SK-N-SH treated with all-trans-retinoic acid at 6 μM for 48 hours (cell line): ENCODE measurements around the gene CORT.
"Not testable (repeated sequence)": the region's sequence is repeated elsewhere in the genome, so short reads cannot be mapped to it uniquely, and the experiment has no call there.

ENCODE experiments used
- ATAC-seq: fragments of 200-7000 bp; cut with Tn5 transposase; 3 replicates; pipeline ENCODE4 v1.9.1; 2020; ENCODE audit warnings: mild to moderate bottlenecking, moderate library complexity
- ARNTL ChIP-seq: fragments of 450-650 bp; formaldehyde crosslinking; IDR thresholded peaks from 2 replicates; pipeline ENCODE4 v1.5.0; 2020; ENCODE audit warnings: low read depth, mild to moderate bottlenecking, moderate library complexity, borderline replicate concordance
- BACH2 ChIP-seq: fragments of 250-450 bp; sonication (Bioruptor Pico); IDR thresholded peaks from 2 replicates; pipeline ENCODE4 v1.9.0; 2021; ENCODE audit warnings: mild to moderate bottlenecking, borderline replicate concordance
- CSRNP3 ChIP-seq: fragments of 250-450 bp; sonication (Bioruptor Pico); IDR thresholded peaks from 2 replicates; pipeline ENCODE4 v1.5.1; 2021; ENCODE audit warnings: mild to moderate bottlenecking, moderate library complexity
- GLIS3 ChIP-seq: fragments of 250-450 bp; sonication (Bioruptor Pico); IDR thresholded peaks from 2 replicates; pipeline ENCODE4 v1.5.0; 2020; ENCODE audit warnings: mild to moderate bottlenecking, moderate library complexity
- PPARA ChIP-seq: fragments of 250-450 bp; sonication (Bioruptor Pico); IDR thresholded peaks from 2 replicates; pipeline ENCODE4 v1.5.0; 2020; ENCODE audit warnings: mild to moderate bottlenecking, borderline replicate concordance
- SNAI2 ChIP-seq: fragments of 250-450 bp; sonication (Bioruptor Pico); IDR thresholded peaks from 2 replicates; pipeline ENCODE4 v1.5.0; 2020; ENCODE audit warnings: mild to moderate bottlenecking, moderate library complexity
- TCF4 ChIP-seq: fragments of 250-450 bp; sonication (Bioruptor Pico); IDR thresholded peaks from 2 replicates; pipeline ENCODE4 v1.8.0; 2021; ENCODE audit warnings: mild to moderate bottlenecking, moderate library complexity, borderline replicate concordance
- TSHZ2 ChIP-seq: fragments of 250-450 bp; sonication (Bioruptor Pico); IDR thresholded peaks from 2 replicates; pipeline ENCODE4 v1.5.0; 2020; ENCODE audit warnings: mild to moderate bottlenecking, moderate library complexity
- ZC3H10 ChIP-seq: fragments of 250-450 bp; sonication (Bioruptor Pico); IDR thresholded peaks from 2 replicates; pipeline ENCODE4 v1.5.1; 2021; ENCODE audit warnings: mild to moderate bottlenecking, moderate library complexity
- ZFP3 ChIP-seq: fragments of 250-450 bp; sonication (Bioruptor Pico); IDR thresholded peaks from 2 replicates; pipeline ENCODE4 v1.5.0; 2020; ENCODE audit warnings: mild to moderate bottlenecking, moderate library complexity
- ZNF565 ChIP-seq: fragments of 450-650 bp; formaldehyde crosslinking; conservative IDR thresholded peaks from 2 replicates; pipeline ENCODE4 v1.5.0; 2020; ENCODE audit warnings: low read depth, mild to moderate bottlenecking, moderate library complexity
- ZNF70 ChIP-seq: fragments of 450-650 bp; formaldehyde crosslinking; IDR thresholded peaks from 2 replicates; pipeline ENCODE4 v1.5.0; 2020; ENCODE audit warnings: mild to moderate bottlenecking, moderate library complexity
- ZNF8 ChIP-seq: fragments of 450-650 bp; formaldehyde crosslinking; IDR thresholded peaks from 2 replicates; pipeline ENCODE4 v1.5.0; 2020; ENCODE audit warnings: mild to moderate bottlenecking, moderate library complexity
- TF ChIP-seq, protein P1 (sequence below): fragments of 250-450 bp; sonication (Bioruptor Pico); IDR thresholded peaks from 2 replicates; pipeline ENCODE4 v1.8.0; 2020; ENCODE audit warnings: mild to moderate bottlenecking, moderate library complexity, borderline replicate concordance

Gene CORT

DNA sequence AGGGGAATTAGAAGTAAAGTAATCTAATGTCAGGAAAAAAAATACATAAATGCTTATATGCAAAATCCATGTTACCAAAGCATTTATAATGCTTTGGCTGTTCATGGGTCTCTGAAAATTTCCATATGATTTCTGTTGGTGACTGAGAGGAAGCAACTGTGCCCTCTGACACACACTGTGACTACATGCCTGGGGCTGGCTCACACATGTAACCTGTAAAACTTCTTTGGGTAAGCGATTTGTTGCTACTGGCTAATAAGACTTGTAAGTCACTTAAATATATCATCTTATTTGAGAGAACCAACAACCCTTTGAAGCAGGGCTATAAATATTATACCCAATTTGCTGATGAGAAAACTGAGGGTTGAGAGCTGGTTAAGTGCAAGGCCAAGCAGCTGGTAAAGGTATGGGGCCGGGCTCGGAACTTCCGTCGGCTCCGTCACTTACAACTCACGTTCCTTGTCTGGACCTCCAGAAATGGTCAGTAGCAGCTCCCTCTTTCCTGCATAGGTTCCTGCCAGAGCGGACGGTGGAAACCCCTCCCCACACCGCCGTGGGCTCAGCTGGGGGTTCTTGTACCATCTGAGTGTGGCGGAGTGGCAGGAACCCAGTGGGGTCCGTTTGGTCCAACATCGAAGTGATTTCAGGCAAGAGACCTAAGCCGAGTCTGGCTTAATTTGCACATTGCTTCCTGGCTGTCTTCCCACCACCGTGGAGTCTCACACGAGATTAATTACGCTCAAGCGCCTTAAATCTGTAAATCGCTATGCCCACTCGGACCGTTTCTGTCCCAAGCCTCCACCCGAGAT, 21.8 kb downstream of the CORT start:
- TF ChIP-seq CSRNP3 (CRISPR knock-in tag), result no peak
- peak; percentile 18 for ATAC-seq

DNA sequence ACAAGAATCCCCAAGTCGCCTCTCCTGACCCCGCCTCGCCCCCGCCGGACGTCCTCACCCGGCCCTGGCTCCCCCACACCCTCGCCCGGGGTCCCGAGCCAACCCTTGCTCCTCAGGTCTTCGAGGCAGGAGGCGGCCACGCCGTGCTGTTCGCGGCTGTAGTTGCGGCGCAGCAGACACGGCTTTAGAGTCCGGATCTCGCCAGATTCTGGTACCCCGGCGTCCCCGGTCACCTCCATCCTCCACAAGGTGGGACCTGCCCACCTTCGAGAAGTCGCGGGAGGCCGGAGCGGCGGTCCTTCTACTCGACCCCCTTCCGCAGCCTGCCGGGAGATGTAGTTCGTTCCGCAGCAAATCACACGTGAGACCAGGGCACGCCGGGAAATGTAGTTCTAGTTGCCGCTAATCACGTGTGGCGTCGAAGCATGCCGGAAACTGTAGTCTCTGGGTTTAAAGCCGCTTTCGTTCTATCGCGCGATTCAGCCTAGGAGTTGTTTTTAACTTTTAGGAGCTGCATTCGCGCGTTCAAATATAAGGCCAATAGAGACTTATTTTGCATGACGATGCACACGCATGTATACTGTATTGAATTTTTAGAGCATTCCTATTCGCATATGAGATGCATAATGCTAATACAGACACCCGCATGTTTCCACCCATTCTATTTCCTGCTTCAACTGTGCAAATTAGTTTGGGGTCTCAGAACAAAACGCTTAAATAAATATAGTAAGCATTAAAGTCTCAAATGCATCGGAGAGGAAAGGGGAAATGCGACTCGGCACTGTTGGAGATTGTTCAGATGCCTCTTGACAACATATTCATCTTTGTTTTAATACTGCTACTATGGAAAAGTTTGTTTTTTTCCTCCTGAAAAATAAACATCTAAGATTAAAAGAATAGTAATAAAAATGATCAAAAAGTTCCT, 22.7 kb downstream of the CORT start, which contains the start of gene DFFA:
TSS of gene DFFA (minus strand) at position 310 of the 925 bp plus-strand sequence. CDS start at position 239, 71 bp downstream.
- peak; percentile 89 for ATAC-seq
- TF ChIP-seq ZNF565 (no peak), ZNF8 (no peak), ZFP3 (CRISPR knock-in tag) (0 out of 2 replicates have a peak, but pooled peaks have one; percentile 34), ZC3H10 (CRISPR knock-in tag) (no peak), ARNTL (CRISPR knock-in tag) (no peak), SNAI2 (no peak), TSHZ2 (CRISPR knock-in tag) (peak; percentile 84)
- TF ChIP-seq, protein P1, sequence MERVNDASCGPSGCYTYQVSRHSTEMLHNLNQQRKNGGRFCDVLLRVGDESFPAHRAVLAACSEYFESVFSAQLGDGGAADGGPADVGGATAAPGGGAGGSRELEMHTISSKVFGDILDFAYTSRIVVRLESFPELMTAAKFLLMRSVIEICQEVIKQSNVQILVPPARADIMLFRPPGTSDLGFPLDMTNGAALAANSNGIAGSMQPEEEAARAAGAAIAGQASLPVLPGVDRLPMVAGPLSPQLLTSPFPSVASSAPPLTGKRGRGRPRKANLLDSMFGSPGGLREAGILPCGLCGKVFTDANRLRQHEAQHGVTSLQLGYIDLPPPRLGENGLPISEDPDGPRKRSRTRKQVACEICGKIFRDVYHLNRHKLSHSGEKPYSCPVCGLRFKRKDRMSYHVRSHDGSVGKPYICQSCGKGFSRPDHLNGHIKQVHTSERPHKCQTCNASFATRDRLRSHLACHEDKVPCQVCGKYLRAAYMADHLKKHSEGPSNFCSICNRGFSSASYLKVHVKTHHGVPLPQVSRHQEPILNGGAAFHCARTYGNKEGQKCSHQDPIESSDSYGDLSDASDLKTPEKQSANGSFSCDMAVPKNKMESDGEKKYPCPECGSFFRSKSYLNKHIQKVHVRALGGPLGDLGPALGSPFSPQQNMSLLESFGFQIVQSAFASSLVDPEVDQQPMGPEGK (CRISPR knock-in tag), result no peak

DNA sequence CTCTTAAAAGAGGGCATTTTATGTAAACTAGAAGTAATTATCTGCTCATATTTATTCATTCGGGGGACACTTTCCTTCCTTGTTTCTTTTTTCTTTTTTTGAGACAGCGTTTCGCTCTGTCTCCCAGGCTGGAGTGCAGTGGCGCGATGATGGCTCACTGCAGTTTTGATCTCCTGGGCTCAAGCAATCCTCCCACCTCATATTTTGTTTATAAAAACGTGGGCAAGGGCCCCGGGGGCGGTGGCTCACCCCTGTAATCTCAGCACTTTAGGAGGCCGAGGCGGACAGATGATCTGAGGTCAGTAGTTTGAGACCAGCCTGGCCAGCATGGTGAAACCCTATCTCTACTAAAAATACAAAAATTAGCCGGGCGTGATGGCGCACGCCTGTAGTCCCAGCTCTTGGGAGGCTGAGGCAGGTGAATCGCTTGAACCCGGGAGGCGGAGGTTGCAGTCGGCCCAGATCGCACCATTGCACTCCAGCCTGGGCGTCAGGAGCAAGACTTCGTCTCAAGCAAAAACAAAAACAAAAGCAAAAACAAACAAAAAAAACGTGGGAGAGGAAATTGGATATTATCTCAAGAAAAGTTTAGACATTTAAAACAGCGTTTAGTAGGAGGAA, 23.4 kb downstream of the CORT start:
- TF ChIP-seq TCF4 (no peak), PPARA (no peak), BACH2 (CRISPR knock-in tag) (no peak), ZNF565 (no peak), GLIS3 (CRISPR knock-in tag) (no peak), ZNF70 (CRISPR knock-in tag) (no peak), ZC3H10 (CRISPR knock-in tag) (no peak), CSRNP3 (CRISPR knock-in tag) (no peak)
- TF ChIP-seq, protein P1 (CRISPR knock-in tag), result no peak
- no peak for ATAC-seq

DNA sequence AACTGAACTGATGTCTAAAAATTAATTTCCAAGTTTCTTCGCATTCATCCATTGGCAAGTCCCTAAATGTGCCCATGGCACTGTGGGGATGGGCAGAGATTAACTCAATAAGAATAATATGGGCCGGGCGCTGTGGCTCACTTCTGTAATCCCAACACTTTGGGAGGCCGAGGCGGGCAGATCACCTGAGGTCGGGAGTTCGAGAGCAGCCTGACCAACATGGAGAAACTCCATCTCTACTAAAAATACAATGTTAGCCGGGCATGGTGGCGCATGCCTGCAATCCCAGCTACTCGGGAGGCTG, 24.4 kb downstream of the CORT start:
- ATAC-seq, result not testable (repeated sequence)
